ENCODE data around the gene PRKCB.

DNA sequence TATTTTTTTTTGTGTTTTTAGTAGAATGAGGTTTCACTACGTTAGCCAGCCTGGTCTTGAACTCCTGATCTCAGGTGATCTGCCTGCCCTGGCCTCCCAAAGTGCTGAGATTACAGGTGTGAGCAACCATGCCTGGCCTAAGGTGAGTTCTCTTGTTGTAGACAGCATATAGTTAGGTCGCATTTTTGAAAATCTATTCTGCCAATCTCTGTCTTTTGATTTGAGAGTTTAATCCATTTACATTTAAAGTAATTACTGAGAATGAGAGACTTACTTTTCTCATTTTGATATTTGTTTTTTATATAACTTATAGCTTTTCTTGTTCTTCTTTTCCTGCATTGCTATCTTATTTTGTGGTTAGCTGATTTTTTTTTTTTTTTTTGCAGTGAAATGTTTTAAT, 6.3 kb upstream of the PRKCB start:
- no peak for TF ChIP-seq CTCF (optimal IDR thresholded peaks at IDR 0.05 in 1 of 3, IDR thresholded peaks at IDR 0.05 in 1 of 3, conservative IDR thresholded peaks at IDR 0.05 in 1 of 3; ENCODE audit: extremely low read depth in 1 of 3, insufficient read depth in 2 of 3, low read length in 3 of 3)
- no peak for TF ChIP-seq EZH2 (IDR thresholded peaks at IDR 0.05; ENCODE audit: low read length)

Measured in keratinocyte (primary cell).